C4-2B (cell line): ENCODE results near the gene POTEI.
"Not testable (repeated sequence)": the region's sequence is repeated elsewhere in the genome, so short reads cannot be mapped to it uniquely, and the experiment has no call there.

Source experiments
- H3K27ac ChIP-seq: fragments of 450-650 bp; 2 replicates; pipeline ENCODE4 v1.5.1; 2017

POTEI gene

DNA sequence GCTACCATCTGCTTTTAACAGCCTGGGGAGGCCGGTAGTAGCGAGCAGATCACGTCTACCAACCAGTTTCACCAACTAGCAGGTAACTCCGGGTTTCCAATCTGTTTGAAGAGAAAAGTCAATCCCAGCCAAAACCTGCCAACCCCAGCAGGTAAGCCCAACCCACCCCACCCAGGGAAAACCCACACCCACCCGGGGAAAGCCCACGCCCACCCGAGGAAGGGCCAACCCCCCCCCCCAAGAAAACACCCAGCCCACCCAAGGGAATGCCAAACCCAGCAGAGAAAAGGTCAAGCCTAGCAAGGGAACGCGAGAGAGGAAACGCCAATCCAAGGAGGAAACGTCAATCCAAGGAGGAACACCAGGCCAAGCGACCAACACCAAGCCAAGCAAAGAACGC, at the start of gene POTEI:
TSS of gene POTEI (minus strand) at position 101 of the 400 bp plus-strand sequence. CDS start at position 8, 93 bp downstream.
- H3K27ac ChIP-seq: not testable (repeated sequence)

- H3K27ac ChIP-seq: not testable (repeated sequence)
Measured at GRCh38 chr2:130556441-130556840, 47.3 kb upstream of the POTEI start.

GRCh38 chr2:130554178-130554577, 45.0 kb upstream of the POTEI start:
- H3K27ac ChIP-seq: not testable (repeated sequence)

- H3K27ac ChIP-seq: not testable (repeated sequence)
Measured at GRCh38 chr2:130549475-130549874, 40.3 kb upstream of the POTEI start.

GRCh38 chr2:130548418-130548817, 39.3 kb upstream of the POTEI start:
- H3K27ac ChIP-seq: not testable (repeated sequence)

- H3K27ac ChIP-seq: not testable (repeated sequence)
Measured at GRCh38 chr2:130544978-130545377, 35.9 kb upstream of the POTEI start.

- H3K27ac ChIP-seq: not testable (repeated sequence)
Measured at GRCh38 chr2:130543785-130544528, 34.8 kb upstream of the POTEI start.

GRCh38 chr2:130542789-130543188, 33.7 kb upstream of the POTEI start:
- not testable (repeated sequence) for H3K27ac ChIP-seq

DNA sequence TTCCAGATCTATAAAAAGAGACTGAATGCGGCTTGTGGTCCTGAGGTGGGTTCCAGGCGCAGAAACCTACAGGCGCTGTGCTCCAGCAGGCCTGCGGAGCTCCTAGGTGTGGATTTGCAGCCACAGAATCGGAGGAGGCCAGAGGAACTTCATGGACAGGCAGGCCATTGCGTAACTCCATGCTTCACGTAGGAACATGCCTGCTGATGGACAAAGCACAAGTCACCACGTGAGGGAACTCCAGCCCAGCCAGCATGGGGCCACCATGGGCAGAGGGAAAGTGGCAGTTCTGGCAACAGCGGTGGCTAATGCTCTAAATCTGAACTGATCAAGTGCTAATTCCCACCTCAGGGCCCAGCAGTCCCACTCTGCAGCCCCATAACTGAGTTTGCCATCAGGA, 29.1 kb upstream of the POTEI start:
- H3K27ac ChIP-seq: not testable (repeated sequence)

DNA sequence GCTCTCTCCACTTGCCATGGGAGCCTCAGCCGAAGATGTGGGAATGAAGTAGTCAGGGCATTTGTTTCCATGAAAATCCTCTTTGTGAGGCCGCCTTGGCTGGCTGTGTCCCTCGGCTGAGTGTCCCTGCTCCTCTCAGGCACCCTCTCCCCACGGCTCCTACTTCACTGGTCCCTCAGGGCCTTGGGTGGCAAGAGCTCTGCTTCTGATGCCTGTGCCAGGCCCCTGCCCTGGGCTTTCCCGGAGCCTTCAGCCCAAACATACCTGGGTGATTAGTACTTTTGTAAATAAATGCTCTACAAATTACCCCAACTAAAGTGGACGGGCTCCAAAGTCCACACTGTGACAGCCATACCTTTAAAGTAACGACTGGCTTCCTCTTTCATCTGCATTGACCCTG, 27.5 kb upstream of the POTEI start:
- H3K27ac ChIP-seq: not testable (repeated sequence)

GRCh38 chr2:130531672-130532071, 22.5 kb upstream of the POTEI start:
- not testable (repeated sequence) for H3K27ac ChIP-seq

DNA sequence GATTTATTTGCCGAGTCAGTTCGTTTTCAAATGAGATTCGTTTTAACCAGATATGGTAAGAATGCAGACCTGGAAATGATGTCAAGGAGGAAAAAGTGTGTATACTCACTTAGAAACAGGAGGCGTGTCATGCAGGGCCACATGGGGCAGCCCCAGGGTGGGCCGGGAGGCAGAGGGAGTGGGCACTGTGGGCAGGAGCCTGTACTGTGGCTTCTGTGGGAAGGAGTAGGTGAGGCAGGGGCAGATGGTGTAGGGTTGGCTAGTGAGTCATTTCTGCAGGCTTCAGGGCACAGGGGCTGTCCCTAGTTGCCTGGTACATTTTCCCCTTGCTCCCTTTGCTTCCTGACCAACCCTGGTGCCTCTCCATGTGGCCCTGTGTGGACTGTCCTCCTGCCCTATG, 22.1 kb upstream of the POTEI start:
- H3K27ac ChIP-seq: not testable (repeated sequence)

- not testable (repeated sequence) for H3K27ac ChIP-seq
Measured at GRCh38 chr2:130530212-130530611, 21.1 kb upstream of the POTEI start.

DNA sequence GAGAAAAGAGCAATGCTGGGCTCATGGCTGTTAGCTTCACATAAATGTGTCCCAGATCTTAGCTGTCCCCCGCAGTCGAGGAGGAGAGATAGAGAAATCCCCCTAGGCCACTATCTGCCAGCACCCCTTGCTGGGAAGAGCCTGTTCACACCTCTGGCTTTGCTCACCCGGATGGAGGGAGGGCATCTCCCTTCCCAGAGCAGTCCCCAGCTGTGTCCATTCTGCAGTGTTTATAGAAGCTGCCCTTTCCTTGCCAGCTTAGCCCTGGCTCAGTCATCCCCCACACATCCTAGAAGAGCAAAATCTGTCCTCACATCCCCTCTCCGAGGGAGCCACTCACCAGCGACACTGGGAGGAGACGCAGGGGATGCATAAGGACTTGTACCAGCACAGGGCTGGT, 20.4 kb upstream of the POTEI start:
- not testable (repeated sequence) for H3K27ac ChIP-seq

DNA sequence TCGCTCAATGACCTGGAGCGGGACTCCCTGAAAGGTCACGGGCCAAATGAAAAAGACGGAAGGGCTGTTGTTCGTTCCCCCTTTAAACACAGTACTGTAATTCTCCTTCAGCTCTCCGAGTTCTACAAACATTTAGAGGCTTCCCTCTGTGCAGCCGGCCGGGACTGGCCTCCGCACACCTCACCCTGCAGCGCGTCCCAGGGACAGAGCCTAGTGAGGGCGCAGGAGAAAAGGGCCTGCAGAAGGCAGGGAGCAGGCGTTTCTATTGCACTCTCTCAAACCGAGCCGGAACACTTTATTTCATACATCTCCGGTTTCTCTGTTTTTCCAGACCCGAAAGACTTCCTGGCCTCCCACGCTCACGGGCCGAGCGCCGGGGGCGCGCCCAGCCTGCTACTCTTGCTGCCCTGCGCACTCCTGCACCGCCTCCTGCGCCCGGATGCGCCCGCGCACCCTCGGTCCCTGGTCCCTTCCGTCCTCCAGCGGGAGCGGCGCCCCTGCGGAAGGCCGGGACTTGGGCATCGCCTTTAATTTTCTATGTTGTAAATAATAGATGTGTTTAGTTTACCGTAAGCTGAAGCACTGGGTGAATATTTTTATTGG, 18.3 kb upstream of the POTEI start:
- H3K27ac ChIP-seq: not testable (repeated sequence)

GRCh38 chr2:130522390-130522789, 13.3 kb upstream of the POTEI start:
- not testable (repeated sequence) for H3K27ac ChIP-seq

DNA sequence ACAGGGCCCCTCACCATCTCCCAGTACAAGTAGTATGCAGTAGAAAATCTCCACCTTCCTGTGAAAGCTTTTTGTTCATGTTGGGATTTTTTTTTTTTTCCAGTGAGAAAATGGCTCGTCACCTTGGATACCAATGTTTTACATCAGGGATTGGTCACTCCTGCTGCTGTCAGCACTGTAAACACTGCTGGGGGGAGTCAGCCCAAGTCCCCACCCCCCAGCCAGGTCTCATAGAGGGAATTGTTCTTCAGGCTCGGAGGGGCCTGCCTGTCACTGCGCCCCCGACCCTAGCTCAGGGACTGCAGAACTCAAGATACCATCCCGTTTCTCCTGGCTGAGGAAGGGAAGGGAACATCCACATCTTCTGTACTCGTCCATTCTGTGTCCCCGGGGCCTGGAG, 11.9 kb upstream of the POTEI start, which contains the start of gene CFC1B:
TSS of gene CFC1B (plus strand) at position 231 of the 400 bp plus-strand sequence. CDS start 263 bp downstream, outside the sequence.
- not testable (repeated sequence) for H3K27ac ChIP-seq

DNA sequence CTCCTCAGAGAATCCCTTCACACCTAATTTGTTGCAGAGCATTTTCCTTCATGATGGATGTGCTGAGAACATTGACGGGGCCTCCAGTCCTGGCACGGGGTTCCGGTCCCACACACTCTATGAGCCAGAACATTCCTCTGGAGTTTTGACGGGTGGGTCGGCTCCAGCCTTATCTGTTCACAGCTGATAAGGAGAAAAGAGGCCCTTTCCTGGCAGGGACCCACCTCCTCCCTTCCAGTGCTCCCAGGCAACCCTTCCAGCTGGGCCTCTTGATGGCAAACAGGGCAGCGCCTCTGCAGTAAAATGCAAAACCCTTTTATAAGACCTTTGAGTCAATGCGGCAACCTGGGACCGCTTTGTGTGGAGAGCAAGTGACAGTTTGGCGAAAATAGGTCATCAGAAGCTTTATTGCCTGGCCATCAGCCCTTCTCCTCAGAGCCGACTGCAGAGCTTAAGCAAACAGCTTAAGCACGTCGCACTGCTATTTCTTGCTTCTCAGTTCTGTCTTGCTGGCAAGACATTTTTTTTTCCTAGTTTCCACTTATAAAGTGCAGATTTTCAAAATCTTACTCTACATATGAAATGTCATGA, 9.5 kb upstream of the POTEI start:
- H3K27ac ChIP-seq: not testable (repeated sequence)

- not testable (repeated sequence) for H3K27ac ChIP-seq
Measured at GRCh38 chr2:130511747-130512451, 2.8 kb upstream of the POTEI start.

GRCh38 chr2:130510807-130511746, 1.9 kb upstream of the POTEI start:
- H3K27ac ChIP-seq: not testable (repeated sequence)

DNA sequence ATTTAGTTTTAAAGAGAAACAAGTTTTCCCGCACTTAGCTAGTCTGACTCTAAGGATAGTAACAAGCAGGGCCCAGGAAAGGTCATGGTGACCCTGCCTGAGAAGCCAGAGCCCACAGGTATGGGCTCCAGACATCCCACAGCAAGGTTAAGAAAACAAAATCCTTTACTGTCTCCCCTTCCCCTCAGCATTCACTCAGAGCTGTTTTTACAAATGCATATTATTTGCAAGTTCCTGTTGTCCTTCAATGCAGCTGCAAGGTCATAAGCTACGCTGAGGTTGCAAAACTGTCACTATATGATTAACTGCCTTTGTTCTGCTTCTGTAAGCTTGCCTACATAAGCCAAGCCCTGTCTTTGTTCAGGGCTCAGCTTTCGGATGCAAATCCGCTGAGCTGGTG, 18.1 kb downstream of the POTEI start:
- not testable (repeated sequence) for H3K27ac ChIP-seq
